Measurements from ENCODE around the gene PSMD14. TPM values are rescaled to one million over a fixed set of nuclear protein-coding genes. Genes with fewer than 3 reads are reported as not detected.
A peak's percentile ranks its signal among the peaks of the same experiment; 100 is the strongest.
"Not testable (repeated sequence)": the region's sequence is repeated elsewhere in the genome, so short reads cannot be mapped to it uniquely, and the experiment has no call there.

Gene PSMD14
- polyA plus RNA-seq, 1 experiment, result 95.3 TPM

- H3K27me3 ChIP-seq (ENCODE audit: control insufficient read depth, insufficient read depth, low read length); DNase-seq (ENCODE audit: low read depth, low spot score); H3K27ac ChIP-seq (ENCODE audit: low read depth, low read length); H3K4me3 ChIP-seq (ENCODE audit: low read depth, low read length); CTCF ChIA-PET; POLR2A ChIA-PET: not testable (repeated sequence)
- peaks cover 12% of the 10 kb centered on the region for H3K9me3 ChIP-seq (ENCODE audit: control insufficient read depth, insufficient read depth, low read length)
- TF ChIP-seq CTCF (IDR thresholded peaks at IDR 0.05; ENCODE audit: low read depth, low read length), result peak; percentile 26; the same call in 1 of the 2 replicates
Observed at GRCh38 chr2:161280906-161281323, 27.3 kb upstream of the PSMD14 start.

- POLR2A ChIA-PET, result not testable (repeated sequence)
- CTCF ChIA-PET, result interaction anchor here (0.6 to 2.5 kb wide), 4 partner anchors 8 to 1190 kb away, joined by 3 to 10 read pairs (median 4); no protein-coding TSS in a partner anchor
Observed at GRCh38 chr2:161281615-161282310, 26.5 kb upstream of the PSMD14 start.

GRCh38 chr2:161282311-161282644 is 25.9 kb upstream of the PSMD14 start:
- H3K27me3 ChIP-seq (ENCODE audit: control insufficient read depth, insufficient read depth, low read length); H3K4me3 ChIP-seq (ENCODE audit: low read depth, low read length); POLR2A ChIA-PET; DNase-seq (ENCODE audit: low read depth, low spot score); H3K27ac ChIP-seq (ENCODE audit: low read depth, low read length): not testable (repeated sequence)
- CTCF ChIA-PET, result interaction anchor here (0.6 to 2.5 kb wide), 4 partner anchors 9 to 1190 kb away, joined by 3 to 10 read pairs (median 4); no protein-coding TSS in a partner anchor
- H3K9me3 ChIP-seq (ENCODE audit: control insufficient read depth, insufficient read depth, low read length), result peaks cover 12% of the 10 kb centered on the region

More at GRCh38 chr2:161281615-161282310, 26.5 kb upstream of the PSMD14 start:
- not testable (repeated sequence) for H3K4me3 ChIP-seq (ENCODE audit: low read depth, low read length); DNase-seq (ENCODE audit: low read depth, low spot score); H3K27me3 ChIP-seq (ENCODE audit: control insufficient read depth, insufficient read depth, low read length)
- Histone ChIP-seq H3K9me3 (ENCODE audit: control insufficient read depth, insufficient read depth, low read length) (peaks cover 12% of the 10 kb centered on the region), H3K27ac (ENCODE audit: low read depth, low read length) (peak overlapping the region; percentile 11)

- ChIA-PET POLR2A (no interaction called here), CTCF (interaction anchor here (1.7 to 2.5 kb wide), 2 partner anchors 10 to 33 kb away, joined by 3 to 10 read pairs; no protein-coding TSS in a partner anchor)
- TF ChIP-seq CTCF (IDR thresholded peaks at IDR 0.05; ENCODE audit: low read depth, low read length), result no peak
- H3K27ac ChIP-seq (ENCODE audit: low read depth, low read length), result no peak overlapping the region
- H3K9me3 ChIP-seq (ENCODE audit: control insufficient read depth, insufficient read depth, low read length), result peaks cover 8% of the 10 kb centered on the region
- DNase-seq (ENCODE audit: low read depth, low spot score), result no peak
- no peak overlapping the region for H3K4me3 ChIP-seq (ENCODE audit: low read depth, low read length)
- peaks cover 6% of the 10 kb centered on the region for H3K27me3 ChIP-seq (ENCODE audit: control insufficient read depth, insufficient read depth, low read length)
Observed at GRCh38 chr2:161283926-161284325, 24.3 kb upstream of the PSMD14 start.

GRCh38 chr2:161303535-161304050 is 4.6 kb upstream of the PSMD14 start:
- Histone ChIP-seq H3K27me3 (ENCODE audit: control insufficient read depth, insufficient read depth, low read length) (peaks cover 5% of the 10 kb centered on the region), H3K4me3 (ENCODE audit: low read depth, low read length) (no peak overlapping the region), H3K9me3 (ENCODE audit: control insufficient read depth, insufficient read depth, low read length) (no peaks in the 10 kb centered on the region; the same call in 1 of the 2 replicates), H3K27ac (ENCODE audit: low read depth, low read length) (no peak overlapping the region)
- DNase-seq (ENCODE audit: low read depth, low spot score), result no peak
- CTCF ChIA-PET, result no interaction called here
- POLR2A ChIA-PET, result no interaction called here
- TF ChIP-seq CTCF (IDR thresholded peaks at IDR 0.05; ENCODE audit: low read depth, low read length), result no peak

GRCh38 chr2:161306919-161307318 is 1.3 kb upstream of the PSMD14 start:
- POLR2A ChIA-PET, result no interaction called here
- Histone ChIP-seq H3K27me3 (ENCODE audit: control insufficient read depth, insufficient read depth, low read length) (no peaks in the 10 kb centered on the region), H3K27ac (ENCODE audit: low read depth, low read length) (no peak overlapping the region), H3K9me3 (ENCODE audit: control insufficient read depth, insufficient read depth, low read length) (no peaks in the 10 kb centered on the region; the same call in 1 of the 2 replicates), H3K4me3 (ENCODE audit: low read depth, low read length) (no peak overlapping the region)
- CTCF ChIA-PET, result interaction anchor here (0.9 kb wide), 1 partner anchor 84 kb away, joined by 3 read pairs; no protein-coding TSS in a partner anchor
- TF ChIP-seq CTCF (IDR thresholded peaks at IDR 0.05; ENCODE audit: low read depth, low read length), result no peak
- no peak for DNase-seq (ENCODE audit: low read depth, low spot score)

Measured in AG04450 (cell line).